Measurements from ENCODE around the gene CTRB1. TPM values are rescaled to one million over a fixed set of nuclear protein-coding genes. Genes with fewer than 3 reads are reported as not detected.

CTRB1 gene
- total RNA-seq, 1 experiment from 2014 or later, result not detected

DNA sequence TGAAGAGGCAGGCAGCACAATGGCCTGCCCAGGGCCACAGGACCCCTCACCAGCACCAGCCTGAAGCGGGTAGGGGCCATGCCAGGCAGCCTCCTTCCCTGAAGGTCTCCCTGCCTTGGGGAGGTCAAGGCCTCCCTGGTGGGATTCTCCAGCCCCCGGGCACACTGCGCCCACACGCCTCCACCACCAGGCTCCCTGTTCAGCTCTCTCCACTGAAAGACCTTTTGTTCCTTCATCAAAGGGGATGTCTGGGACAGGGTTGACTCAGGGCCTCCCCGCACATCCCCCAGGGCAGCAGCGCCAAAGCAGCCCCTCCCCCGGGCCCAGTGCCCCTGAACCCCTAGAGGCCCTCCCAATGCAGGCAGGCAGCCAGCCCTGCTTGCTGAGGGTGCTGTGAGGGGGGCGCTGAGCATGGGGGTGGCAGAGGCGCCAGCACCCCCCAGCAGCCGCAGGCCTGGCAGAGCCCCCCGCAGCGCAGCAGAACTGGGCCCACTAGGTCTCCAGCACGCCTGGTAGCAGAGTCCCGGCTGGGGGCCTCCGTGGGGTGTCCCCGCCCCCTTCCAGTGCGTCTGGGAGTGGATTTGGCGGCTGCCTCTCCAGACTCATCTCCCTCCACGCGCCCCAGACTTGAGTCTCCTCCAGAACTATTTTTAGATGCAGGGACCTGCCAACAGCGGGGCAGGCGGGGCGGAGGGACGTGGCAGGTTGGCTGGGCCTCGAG, 19.5 kb downstream of the CTRB1 start:
- ChIA-PET POLR2A (ENCODE audit: low non-redundant PET) (interaction anchor here (0.6 kb wide), 2 partner anchors 32 to 142 kb away, joined by 3 to 6 read pairs; no protein-coding TSS in a partner anchor), CTCF (interaction anchor here (0.6 to 1.9 kb wide), 4 partner anchors 38 to 147 kb away, joined by 3 to 8 read pairs (median 4); no protein-coding TSS in a partner anchor)
- Histone ChIP-seq H3K9me3 (ENCODE audit: low read depth, low read length, poor library complexity, severe bottlenecking) (no peaks in the 10 kb centered on the region), H3K4me1 (ENCODE audit: insufficient read depth, low read length, poor library complexity, severe bottlenecking) (peaks cover 45% of the 10 kb centered on the region), H3K36me3 (ENCODE audit: insufficient read depth, low read length, poor library complexity, severe bottlenecking) (peaks cover 15% of the 10 kb centered on the region), H3K27me3 (replicated peaks; ENCODE audit: insufficient read depth, low read depth, low read length, poor library complexity) (no peaks in the 10 kb centered on the region), H3K4me3 (ENCODE audit: low read depth, low read length, poor library complexity, severe bottlenecking) (no peak overlapping the region), H3K27ac (ENCODE audit: low read depth, low read length, poor library complexity, severe bottlenecking) (peak overlapping the region; percentile 60)
- BruUV-seq (replicated peaks), result no TSS peak
- peak; percentile 88 for DNase-seq (ENCODE audit: low spot score)
- intact Hi-C loops (cut with micrococcal nuclease; ENCODE audit: unreplicated experiment), result no loop called here
- no peak for TF ChIP-seq EZH2 (IDR thresholded peaks at IDR 0.05; ENCODE audit: borderline replicate concordance, low read depth, low read length, poor library complexity, severe bottlenecking)

DNA sequence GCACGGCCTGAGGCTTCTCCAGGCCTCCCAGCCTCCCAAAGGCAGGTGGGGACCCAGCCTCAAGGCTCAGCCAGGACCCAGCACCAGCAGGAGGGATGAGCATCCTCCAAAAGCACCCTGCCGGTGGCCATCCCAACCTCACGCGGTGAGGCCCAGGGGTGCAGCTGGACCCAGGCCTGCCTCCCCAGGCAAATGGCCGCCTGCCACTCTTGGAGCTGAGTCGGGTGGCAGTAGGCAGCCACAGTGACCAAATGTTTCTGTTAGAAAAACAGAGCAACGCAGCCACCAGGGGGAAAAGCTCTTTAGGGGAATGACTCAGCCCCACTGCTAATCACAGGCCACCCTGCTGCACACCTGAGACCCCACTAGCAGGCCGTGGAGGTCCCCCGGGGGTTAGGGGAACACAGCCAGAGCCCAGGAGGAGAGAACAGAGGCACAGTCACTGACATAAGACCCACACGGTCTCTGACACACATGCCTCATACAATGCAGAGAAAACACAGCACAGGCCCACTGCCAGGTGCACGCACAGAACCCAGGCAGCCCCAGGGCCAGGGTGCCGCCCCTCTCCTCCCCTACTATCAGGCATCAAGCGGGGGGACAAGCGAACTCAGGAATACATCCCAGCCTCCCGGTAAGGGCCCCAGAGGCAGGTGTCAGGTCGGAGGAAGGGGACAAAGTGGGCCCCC, 20.2 kb downstream of the CTRB1 start:
- TF ChIP-seq, protein P1, sequence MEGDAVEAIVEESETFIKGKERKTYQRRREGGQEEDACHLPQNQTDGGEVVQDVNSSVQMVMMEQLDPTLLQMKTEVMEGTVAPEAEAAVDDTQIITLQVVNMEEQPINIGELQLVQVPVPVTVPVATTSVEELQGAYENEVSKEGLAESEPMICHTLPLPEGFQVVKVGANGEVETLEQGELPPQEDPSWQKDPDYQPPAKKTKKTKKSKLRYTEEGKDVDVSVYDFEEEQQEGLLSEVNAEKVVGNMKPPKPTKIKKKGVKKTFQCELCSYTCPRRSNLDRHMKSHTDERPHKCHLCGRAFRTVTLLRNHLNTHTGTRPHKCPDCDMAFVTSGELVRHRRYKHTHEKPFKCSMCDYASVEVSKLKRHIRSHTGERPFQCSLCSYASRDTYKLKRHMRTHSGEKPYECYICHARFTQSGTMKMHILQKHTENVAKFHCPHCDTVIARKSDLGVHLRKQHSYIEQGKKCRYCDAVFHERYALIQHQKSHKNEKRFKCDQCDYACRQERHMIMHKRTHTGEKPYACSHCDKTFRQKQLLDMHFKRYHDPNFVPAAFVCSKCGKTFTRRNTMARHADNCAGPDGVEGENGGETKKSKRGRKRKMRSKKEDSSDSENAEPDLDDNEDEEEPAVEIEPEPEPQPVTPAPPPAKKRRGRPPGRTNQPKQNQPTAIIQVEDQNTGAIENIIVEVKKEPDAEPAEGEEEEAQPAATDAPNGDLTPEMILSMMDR (conservative IDR thresholded peaks at IDR 0.05; ENCODE audit: low read depth, low read length), result peak; percentile 39; the same call in 1 of the 2 replicates
- no peak for TF ChIP-seq EZH2 (IDR thresholded peaks at IDR 0.05; ENCODE audit: borderline replicate concordance, low read depth, low read length, poor library complexity, severe bottlenecking)
- CTCF ChIA-PET, result interaction anchor here (0.6 to 1.9 kb wide), 4 partner anchors 39 to 147 kb away, joined by 3 to 8 read pairs (median 4); no protein-coding TSS in a partner anchor
- POLR2A ChIA-PET (ENCODE audit: low non-redundant PET), result interaction anchor here (0.6 kb wide), 1 partner anchor 31 kb away, joined by 6 read pairs; no protein-coding TSS in a partner anchor
- Histone ChIP-seq H3K27me3 (replicated peaks; ENCODE audit: insufficient read depth, low read depth, low read length, poor library complexity) (no peaks in the 10 kb centered on the region), H3K36me3 (ENCODE audit: insufficient read depth, low read length, poor library complexity, severe bottlenecking) (peaks cover 11% of the 10 kb centered on the region), H3K4me3 (ENCODE audit: low read depth, low read length, poor library complexity, severe bottlenecking) (no peak overlapping the region), H3K27ac (ENCODE audit: low read depth, low read length, poor library complexity, severe bottlenecking) (peak overlapping the region; percentile 60), H3K9me3 (ENCODE audit: low read depth, low read length, poor library complexity, severe bottlenecking) (no peaks in the 10 kb centered on the region), H3K4me1 (ENCODE audit: insufficient read depth, low read length, poor library complexity, severe bottlenecking) (peaks cover 45% of the 10 kb centered on the region)
- no TSS peak for BruUV-seq (replicated peaks)
- intact Hi-C loops (cut with micrococcal nuclease; ENCODE audit: unreplicated experiment), result no loop called here
- peak; percentile 56 for DNase-seq (ENCODE audit: low spot score)

DNA sequence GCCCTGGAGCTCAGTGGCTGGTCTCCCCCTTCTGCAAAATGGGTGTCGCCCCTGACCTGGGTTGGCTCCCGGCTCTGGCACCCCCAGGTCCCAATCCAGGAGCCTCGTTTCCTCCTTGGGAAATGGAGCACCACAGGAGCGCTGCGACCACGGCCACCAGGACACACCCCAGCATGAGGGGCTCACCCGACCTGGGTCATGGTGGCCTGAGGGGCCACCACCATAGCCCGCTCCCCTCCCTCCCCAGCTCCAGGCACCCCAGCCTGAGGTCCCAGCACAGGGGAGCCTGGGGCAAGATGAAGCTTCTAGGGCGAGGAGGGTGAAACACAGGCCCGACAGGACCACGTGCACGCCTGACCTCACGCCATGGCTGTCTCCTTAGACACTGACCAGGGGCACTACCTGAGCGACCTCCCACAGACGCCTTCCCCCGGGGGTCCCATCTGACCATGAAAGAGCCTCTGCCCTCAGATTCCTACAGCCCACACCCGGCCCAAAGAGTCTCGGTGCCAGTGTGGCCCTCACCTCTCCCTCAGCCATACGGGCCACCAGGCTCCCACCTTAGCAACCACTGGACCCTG, 20.8 kb downstream of the CTRB1 start:
- Histone ChIP-seq H3K4me1 (ENCODE audit: insufficient read depth, low read length, poor library complexity, severe bottlenecking) (peaks cover 44% of the 10 kb centered on the region), H3K27ac (ENCODE audit: low read depth, low read length, poor library complexity, severe bottlenecking) (peak overlapping the region; percentile 60), H3K4me3 (ENCODE audit: low read depth, low read length, poor library complexity, severe bottlenecking) (no peak overlapping the region), H3K27me3 (replicated peaks; ENCODE audit: insufficient read depth, low read depth, low read length, poor library complexity) (no peaks in the 10 kb centered on the region), H3K36me3 (ENCODE audit: insufficient read depth, low read length, poor library complexity, severe bottlenecking) (peaks cover 6% of the 10 kb centered on the region), H3K9me3 (ENCODE audit: low read depth, low read length, poor library complexity, severe bottlenecking) (no peaks in the 10 kb centered on the region)
- CTCF ChIA-PET, result interaction anchor here (1.0 to 1.9 kb wide), 3 partner anchors 40 to 146 kb away, joined by 4 to 8 read pairs (median 4); no protein-coding TSS in a partner anchor
- POLR2A ChIA-PET (ENCODE audit: low non-redundant PET), result no interaction called here
- intact Hi-C loops (cut with micrococcal nuclease; ENCODE audit: unreplicated experiment), result no loop called here
- TF ChIP-seq, protein P1 (conservative IDR thresholded peaks at IDR 0.05; ENCODE audit: low read depth, low read length), result no peak
- no peak for DNase-seq (ENCODE audit: low spot score)
- no TSS peak for BruUV-seq (replicated peaks)
